ENCODE results near the gene NAT10. TPM values are rescaled to one million over a fixed set of nuclear protein-coding genes. Genes with fewer than 3 reads are reported as not detected.

The NAT10 gene
- polyA plus RNA-seq, 1 of the 3 experiments (the other 2 are of a cell fraction), result 31.0 TPM

GRCh38 chr11:34165786-34166555 lies 60.5 kb downstream of the NAT10 start:
- Histone ChIP-seq H3K9ac (no peak overlapping the region), H3K4me2 (no peak overlapping the region), H4K20me1 (ENCODE audit: insufficient read depth) (no peaks in the 10 kb centered on the region), H3K9me3 (no peaks in the 10 kb centered on the region), H3K4me1 (ENCODE audit: control insufficient read depth in 1 of 2, insufficient read depth in 2 of 2, low read depth in 1 of 2, low read length in 1 of 2) (peaks cover 0 to 54% of the 10 kb centered on the region in 2 experiments; a peak in 1 of 4 replicates), H3K27ac (ENCODE audit: low read depth in 2 of 2, low read length in 1 of 2) (no peak overlapping the region), H3K36me3 (replicated peaks in 1 of 2; ENCODE audit: control insufficient read depth in 1 of 2, insufficient read depth in 2 of 2, low read length in 1 of 2) (peaks cover 0 to 16% of the 10 kb centered on the region in 2 experiments), H2AFZ (ENCODE audit: low read depth) (no peak overlapping the region), H3K4me3 (ENCODE audit: low read depth in 2 of 2, low read length in 1 of 2) (no peak overlapping the region), H3K9me2 (no peaks in the 10 kb centered on the region), H3K79me2 (ENCODE audit: insufficient read depth) (no peaks in the 10 kb centered on the region), H3F3A (replicated peaks; ENCODE audit: insufficient read depth) (no peaks in the 10 kb centered on the region), H3K27me3 (ENCODE audit: insufficient read depth) (no peaks in the 10 kb centered on the region)
- ChIA-PET POLR2A (no interaction called here), CTCF (interaction anchor here (0.9 to 2.9 kb wide), 6 partner anchors 9 to 192 kb away, joined by 3 to 28 read pairs (median 5); partner anchors contain the start of gene ABTB2)
- 0% methylated on average over 1 of the region's 12 CpGs for WGBS (ENCODE audit: low lambda C conversion rate)
- TF ChIP-seq IRF3 (IDR thresholded peaks at IDR 0.05; ENCODE audit: low read depth, low read length) (no peak), NFIC (IDR thresholded peaks at IDR 0.05; ENCODE audit: borderline replicate concordance) (no peak; the same call in 1 of the 2 replicates), FOSL2 (IDR thresholded peaks at IDR 0.05; ENCODE audit: borderline replicate concordance, low read depth) (no peak), SMC3 (IDR thresholded peaks at IDR 0.05; ENCODE audit: low read depth, low read length) (0 out of 2 replicates have a peak, but pooled peaks have one; percentile 3)
- DNase-seq, result peak; percentile 62

- Histone ChIP-seq H3K4me3 (ENCODE audit: low read depth in 2 of 2, low read length in 1 of 2) (no peak overlapping the region), H3K9me3 (no peaks in the 10 kb centered on the region), H3K27ac (ENCODE audit: low read depth in 2 of 2, low read length in 1 of 2) (no peak overlapping the region), H4K20me1 (ENCODE audit: insufficient read depth) (no peaks in the 10 kb centered on the region), H3K27me3 (ENCODE audit: insufficient read depth) (no peaks in the 10 kb centered on the region), H3K36me3 (replicated peaks in 1 of 2; ENCODE audit: control insufficient read depth in 1 of 2, insufficient read depth in 2 of 2, low read length in 1 of 2) (peaks cover 0 to 11% of the 10 kb centered on the region in 2 experiments), H3K4me2 (no peak overlapping the region), H2AFZ (ENCODE audit: low read depth) (no peak overlapping the region), H3K9me2 (no peaks in the 10 kb centered on the region), H3F3A (replicated peaks; ENCODE audit: insufficient read depth) (no peaks in the 10 kb centered on the region), H3K4me1 (ENCODE audit: control insufficient read depth in 1 of 2, insufficient read depth in 2 of 2, low read depth in 1 of 2, low read length in 1 of 2) (peaks cover 0 to 43% of the 10 kb centered on the region in 2 experiments; a peak in 1 of 4 replicates), H3K9ac (no peak overlapping the region), H3K79me2 (ENCODE audit: insufficient read depth) (no peaks in the 10 kb centered on the region)
- POLR2A ChIA-PET, result interaction anchor here (0.9 kb wide), 1 partner anchor 190 kb away, joined by 3 read pairs; the partner anchor contains the start of gene ABTB2
- CTCF ChIA-PET, result interaction anchor here (0.9 to 2.9 kb wide), 5 partner anchors 19 to 191 kb away, joined by 3 to 16 read pairs (median 5); partner anchors contain the start of gene ABTB2
- DNase-seq, result no peak
- WGBS (ENCODE audit: low lambda C conversion rate), result 95% methylated on average over 13 of the region's 16 CpGs
- no peak for TF ChIP-seq SMC3 (IDR thresholded peaks at IDR 0.05; ENCODE audit: low read depth, low read length)
- no peak for TF ChIP-seq REST (IDR thresholded peaks at IDR 0.05; ENCODE audit: low read depth, low read length)
- no peak for TF ChIP-seq YY1 (IDR thresholded peaks at IDR 0.05; ENCODE audit: low read depth)
- no peak for TF ChIP-seq GATA2 (CRISPR knock-in tag; IDR thresholded peaks at IDR 0.05)
- no peak for TF ChIP-seq IRF3 (IDR thresholded peaks at IDR 0.05; ENCODE audit: low read depth, low read length)
- no peak for TF ChIP-seq RXRA (IDR thresholded peaks at IDR 0.05; ENCODE audit: borderline replicate concordance, low read depth)
- no peak for TF ChIP-seq RFX5 (IDR thresholded peaks at IDR 0.05; ENCODE audit: low read length)
- no peak for TF ChIP-seq TCF12 (IDR thresholded peaks at IDR 0.05)
- no peak for TF ChIP-seq RCOR1 (IDR thresholded peaks at IDR 0.05; ENCODE audit: low read length)
- no peak for TF ChIP-seq USF1 (IDR thresholded peaks at IDR 0.05; ENCODE audit: borderline replicate concordance, low read depth)
- no peak for TF ChIP-seq CTCF (IDR thresholded peaks at IDR 0.05)
- no peak for TF ChIP-seq EP300 (IDR thresholded peaks at IDR 0.05; ENCODE audit: borderline replicate concordance in 1 of 2, low read depth in 1 of 2, low read length in 1 of 2)
These were observed 61.6 kb downstream of the NAT10 start for GRCh38 chr11:34166806-34167740.

All from SK-N-SH (cell line).